GM18861 (cell line): Measurements from ENCODE around the gene CACHD1.

Source experiments
- ATAC-seq: cut with Tn5 transposase; IDR thresholded peaks from one replicate; pipeline ENCODE4 v1.9.1; 2021; ENCODE audit not compliant: unreplicated experiment

The CACHD1 gene

GRCh38 chr1:64645735-64646134 is 175.8 kb downstream of the CACHD1 start:
- no peak for ATAC-seq

- no peak for ATAC-seq
Measured at GRCh38 chr1:64650411-64650810, 180.5 kb downstream of the CACHD1 start.

GRCh38 chr1:64651841-64652240 is 181.9 kb downstream of the CACHD1 start:
- ATAC-seq: no peak

GRCh38 chr1:64653466-64653865 is 183.5 kb downstream of the CACHD1 start:
- ATAC-seq: no peak

- no peak for ATAC-seq
Measured at GRCh38 chr1:64654519-64655341, 184.8 kb downstream of the CACHD1 start.

GRCh38 chr1:64655861-64656260 is 185.9 kb downstream of the CACHD1 start:
- ATAC-seq: no peak

GRCh38 chr1:64659478-64660138 is 189.7 kb downstream of the CACHD1 start:
- ATAC-seq: no peak

GRCh38 chr1:64663668-64664067 is 193.7 kb downstream of the CACHD1 start:
- no peak for ATAC-seq

- ATAC-seq: no peak
Measured at GRCh38 chr1:64664299-64664698, 194.4 kb downstream of the CACHD1 start.

- no peak for ATAC-seq
Measured at GRCh38 chr1:64669098-64669675, 199.3 kb downstream of the CACHD1 start.

- no peak for ATAC-seq
Measured at GRCh38 chr1:64675718-64676345, 205.9 kb downstream of the CACHD1 start.

GRCh38 chr1:64676386-64676785 is 206.5 kb downstream of the CACHD1 start:
- ATAC-seq: no peak

- no peak for ATAC-seq
Measured at GRCh38 chr1:64677532-64677931, 207.6 kb downstream of the CACHD1 start.

GRCh38 chr1:64678366-64678765 is 208.4 kb downstream of the CACHD1 start:
- no peak for ATAC-seq

- ATAC-seq: no peak
Measured at GRCh38 chr1:64679177-64679576, 209.2 kb downstream of the CACHD1 start.

- ATAC-seq: no peak
Measured at GRCh38 chr1:64680599-64680998, 210.7 kb downstream of the CACHD1 start.

GRCh38 chr1:64681043-64681442 is 211.1 kb downstream of the CACHD1 start:
- ATAC-seq: no peak

GRCh38 chr1:64683419-64683818 is 213.5 kb downstream of the CACHD1 start:
- no peak for ATAC-seq

- ATAC-seq: no peak
Measured at GRCh38 chr1:64685217-64685616, 215.3 kb downstream of the CACHD1 start.

GRCh38 chr1:64685765-64686341 is 215.9 kb downstream of the CACHD1 start:
- ATAC-seq: no peak
